NCI-H2029 (cell line): ENCODE data around the gene TMEM63C.
"Not testable (repeated sequence)": the region's sequence is repeated elsewhere in the genome, so short reads cannot be mapped to it uniquely, and the experiment has no call there.

Source experiments
- DNase-seq: peaks from one replicate; lab custom pipeline; 2025; lab: John Stamatoyannopoulos, UW

The TMEM63C gene

DNA sequence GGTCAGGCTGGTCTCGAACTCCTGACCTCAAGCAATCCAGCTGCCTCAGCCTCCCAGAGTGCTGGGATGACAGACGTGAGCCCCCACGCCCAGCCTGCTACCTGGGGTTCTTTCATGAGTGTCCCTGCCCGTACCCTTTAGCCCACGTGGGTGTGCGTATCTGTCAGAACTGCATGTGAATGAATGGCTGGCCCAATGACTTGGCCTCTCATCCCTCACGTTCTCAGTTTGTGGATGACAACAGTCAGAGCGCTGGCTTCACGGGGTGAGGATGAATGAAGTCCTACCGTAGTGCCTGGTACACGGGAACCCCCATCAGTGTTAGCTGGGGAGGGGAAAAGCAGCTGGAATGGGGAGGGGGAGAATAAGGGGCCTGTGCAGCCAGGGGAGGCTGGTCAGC lies 23.9 kb upstream of the TMEM63C start:
- no peak for DNase-seq

DNA sequence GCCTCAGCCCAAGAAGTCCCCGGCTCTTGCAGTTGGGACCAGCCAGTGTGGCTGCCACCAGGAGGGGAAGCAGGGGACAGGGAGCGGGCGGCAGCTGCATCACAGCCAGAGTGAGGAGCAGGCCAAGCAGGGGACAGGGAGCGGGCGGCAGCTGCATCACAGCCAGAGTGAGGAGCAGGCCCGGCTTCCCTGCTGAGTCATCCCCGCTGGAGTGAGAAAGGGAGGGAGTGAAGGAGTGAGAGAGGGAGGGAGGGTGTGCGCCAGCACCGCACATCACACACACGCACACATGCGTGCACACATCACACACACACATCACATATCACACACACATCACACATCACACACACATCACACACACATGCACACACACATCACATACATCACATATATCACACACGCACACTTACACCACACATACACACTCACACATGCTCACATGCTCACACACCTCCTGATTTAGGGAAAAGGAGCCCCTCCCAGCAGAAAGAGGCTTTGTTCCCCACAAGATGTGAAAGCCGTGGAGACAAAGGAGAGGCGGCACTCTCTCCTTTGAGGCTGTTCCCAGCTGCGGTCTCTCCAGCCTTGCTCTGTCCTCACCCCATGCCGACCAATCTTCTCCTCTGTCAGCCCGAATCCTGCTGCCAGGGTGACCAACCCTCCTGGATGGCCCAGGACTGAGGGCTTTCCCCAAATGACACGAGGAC lies 23.3 kb upstream of the TMEM63C start:
- DNase-seq = no peak

DNA sequence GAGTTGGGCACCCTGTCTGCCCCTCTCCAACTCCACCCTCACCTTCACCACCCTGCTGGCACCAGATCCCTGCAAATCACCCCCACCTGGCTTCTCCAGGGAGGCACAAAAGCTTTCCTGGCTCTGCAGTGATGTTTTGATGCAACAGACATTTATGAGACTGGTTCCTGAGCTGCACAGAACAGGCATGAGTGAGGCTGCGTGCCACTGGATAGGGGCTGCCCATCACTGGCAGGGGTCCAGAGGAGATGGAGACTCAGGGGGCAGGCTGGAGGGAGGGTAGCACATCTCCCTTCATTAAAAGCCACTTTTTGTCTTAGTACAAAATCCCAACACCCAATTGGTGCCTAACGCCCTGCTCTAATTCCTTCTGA lies 22.7 kb upstream of the TMEM63C start:
- no peak for DNase-seq

DNA sequence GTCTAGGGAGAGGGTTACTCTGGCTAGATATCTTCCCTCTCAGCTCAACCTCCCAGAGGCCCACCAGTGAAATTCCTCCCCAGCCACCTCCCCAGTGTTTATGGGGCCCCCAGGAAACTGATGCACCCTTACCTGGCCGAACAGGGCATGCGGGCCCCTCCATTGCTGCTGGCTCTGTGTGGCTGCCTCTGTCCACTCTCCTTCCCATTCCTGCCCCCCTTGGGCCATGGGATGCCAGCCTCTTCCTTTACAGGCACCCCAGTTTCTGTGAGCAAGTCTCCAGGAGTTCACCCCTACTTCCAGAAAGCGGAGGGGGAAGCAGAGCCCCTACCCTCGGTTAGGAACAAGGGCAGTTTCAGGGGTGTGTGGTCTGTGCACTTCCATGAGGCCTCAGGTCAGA lies 20.6 kb upstream of the TMEM63C start:
- DNase-seq = no peak

DNA sequence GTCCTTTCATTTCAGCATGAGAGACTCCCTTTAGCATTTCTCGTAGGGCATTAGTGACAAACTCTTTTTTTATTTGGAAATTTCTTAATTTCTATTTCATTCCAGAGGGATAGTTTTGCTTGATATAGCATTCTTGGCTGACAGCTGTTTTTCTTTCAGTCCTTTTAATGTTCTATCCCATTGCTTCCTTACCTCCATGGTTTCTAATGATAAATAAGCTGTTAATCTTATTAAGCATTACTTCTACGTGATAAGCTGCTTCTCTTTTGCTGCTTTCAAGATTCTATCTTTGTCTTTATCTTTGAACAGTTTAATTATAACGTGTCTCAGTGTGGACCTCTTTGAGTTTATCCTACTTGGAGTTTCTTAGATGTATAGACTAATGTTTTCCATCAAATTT lies 11.6 kb upstream of the TMEM63C start:
- DNase-seq = no peak

DNA sequence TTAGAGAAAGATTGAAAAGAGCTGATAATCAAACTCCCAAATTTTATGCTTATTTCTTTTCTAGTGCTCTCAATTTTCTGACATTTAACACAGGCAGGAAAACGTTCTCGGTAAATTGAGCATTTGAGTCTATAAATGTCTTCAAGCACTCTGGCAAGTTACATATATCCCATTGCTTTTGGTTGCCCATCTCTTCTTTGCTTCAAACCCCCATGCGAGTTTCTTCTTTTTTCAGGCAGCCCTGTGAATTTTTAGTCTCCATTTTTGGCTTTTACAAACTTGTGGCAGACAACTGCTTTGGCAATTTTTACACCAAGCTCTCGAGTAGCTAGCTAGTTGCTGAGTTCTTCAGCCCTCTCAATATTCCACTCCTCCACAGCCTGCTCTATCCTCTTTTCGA lies 8.7 kb upstream of the TMEM63C start:
- DNase-seq = no peak

DNA sequence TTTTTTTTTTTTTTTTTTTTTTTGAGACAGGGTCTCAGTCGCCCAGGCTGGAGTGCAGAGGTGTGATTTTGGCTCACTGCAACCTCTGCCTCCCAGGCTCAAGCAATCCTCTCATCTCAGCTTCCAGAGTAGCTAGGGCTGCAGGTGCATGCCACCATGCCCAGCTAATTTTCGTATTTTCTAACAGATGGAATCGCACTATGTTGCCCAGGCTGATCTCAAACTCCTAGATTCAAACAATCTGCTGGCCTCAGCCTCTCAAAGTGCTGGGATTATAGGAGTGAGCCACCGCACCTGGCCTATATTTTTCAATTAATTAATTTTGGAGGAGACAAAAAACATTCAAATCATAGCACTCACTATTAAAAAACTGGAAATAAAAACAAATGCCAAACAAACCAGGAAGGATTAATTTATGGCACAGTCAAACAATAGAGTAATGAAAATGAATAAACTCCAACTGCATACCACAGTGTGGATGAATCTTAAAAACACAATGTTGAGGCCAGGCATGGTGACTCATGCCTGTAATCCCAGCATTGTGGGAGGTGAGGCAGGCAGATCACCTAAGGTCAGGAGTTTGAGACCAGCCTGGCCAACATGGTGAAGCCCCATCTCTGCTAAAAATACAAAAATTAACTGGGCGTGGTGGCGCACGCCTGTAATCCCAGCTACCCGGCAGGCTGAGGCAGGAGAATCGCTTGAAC lies 7.5 kb upstream of the TMEM63C start:
- DNase-seq = not testable (repeated sequence)

DNA sequence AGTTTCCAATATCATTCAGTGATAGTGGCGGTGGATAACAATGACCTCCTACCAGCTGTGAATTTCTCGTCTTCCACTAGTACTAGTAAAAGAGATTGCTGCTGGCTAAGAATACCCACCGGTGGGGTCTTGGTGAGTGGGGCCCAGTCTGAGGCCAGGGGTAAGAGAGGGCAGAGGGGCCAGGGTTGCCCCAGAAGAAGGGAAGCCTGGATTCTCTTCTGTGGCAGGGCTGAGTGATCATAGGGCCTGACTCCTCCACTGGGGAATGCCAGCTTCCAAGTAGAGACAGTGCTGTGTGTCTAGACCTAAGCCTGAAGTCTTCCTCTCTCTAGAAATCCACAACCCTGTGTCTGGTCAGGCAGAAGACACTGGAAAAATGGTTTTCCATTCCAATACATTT lies 5.8 kb upstream of the TMEM63C start:
- DNase-seq = no peak

DNA sequence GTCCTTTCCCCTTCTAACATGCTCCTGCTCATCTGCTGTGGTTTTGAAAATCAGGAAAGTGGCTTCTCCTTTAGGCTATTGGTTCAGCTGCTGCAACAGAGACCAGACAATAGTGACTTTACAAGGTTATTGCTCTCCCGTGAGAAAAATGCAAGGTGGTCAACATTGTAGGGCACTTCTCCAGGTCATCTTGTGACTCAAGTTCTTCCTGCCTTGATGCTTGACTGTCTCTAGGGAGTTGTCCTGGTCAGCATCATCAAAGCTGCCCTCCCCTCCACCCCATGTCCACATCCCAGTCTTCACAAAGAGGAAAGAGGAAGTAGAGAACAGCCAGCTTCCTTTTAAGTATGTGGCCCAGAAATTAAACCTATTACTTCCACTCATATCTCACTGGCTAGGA lies 3.9 kb upstream of the TMEM63C start:
- no peak for DNase-seq

DNA sequence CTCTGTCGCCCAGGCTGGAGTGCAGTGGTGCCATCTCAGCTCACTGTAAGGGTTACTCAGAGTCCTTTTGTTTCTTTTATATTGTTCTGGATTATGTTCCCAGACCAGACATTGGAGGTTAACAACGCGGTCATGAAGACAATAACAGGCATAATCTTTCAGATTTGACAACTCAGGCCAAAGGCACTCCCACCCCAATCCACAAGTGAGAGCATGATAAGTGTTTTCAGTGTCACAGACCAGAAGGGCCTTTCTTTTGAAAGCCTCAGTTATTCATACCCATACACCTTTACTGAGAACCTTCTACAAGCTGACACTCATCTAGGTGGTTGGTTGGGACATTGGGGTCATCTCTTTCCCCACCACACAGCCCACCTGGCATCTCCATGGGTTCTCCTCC lies 2.9 kb upstream of the TMEM63C start:
- no peak for DNase-seq

DNA sequence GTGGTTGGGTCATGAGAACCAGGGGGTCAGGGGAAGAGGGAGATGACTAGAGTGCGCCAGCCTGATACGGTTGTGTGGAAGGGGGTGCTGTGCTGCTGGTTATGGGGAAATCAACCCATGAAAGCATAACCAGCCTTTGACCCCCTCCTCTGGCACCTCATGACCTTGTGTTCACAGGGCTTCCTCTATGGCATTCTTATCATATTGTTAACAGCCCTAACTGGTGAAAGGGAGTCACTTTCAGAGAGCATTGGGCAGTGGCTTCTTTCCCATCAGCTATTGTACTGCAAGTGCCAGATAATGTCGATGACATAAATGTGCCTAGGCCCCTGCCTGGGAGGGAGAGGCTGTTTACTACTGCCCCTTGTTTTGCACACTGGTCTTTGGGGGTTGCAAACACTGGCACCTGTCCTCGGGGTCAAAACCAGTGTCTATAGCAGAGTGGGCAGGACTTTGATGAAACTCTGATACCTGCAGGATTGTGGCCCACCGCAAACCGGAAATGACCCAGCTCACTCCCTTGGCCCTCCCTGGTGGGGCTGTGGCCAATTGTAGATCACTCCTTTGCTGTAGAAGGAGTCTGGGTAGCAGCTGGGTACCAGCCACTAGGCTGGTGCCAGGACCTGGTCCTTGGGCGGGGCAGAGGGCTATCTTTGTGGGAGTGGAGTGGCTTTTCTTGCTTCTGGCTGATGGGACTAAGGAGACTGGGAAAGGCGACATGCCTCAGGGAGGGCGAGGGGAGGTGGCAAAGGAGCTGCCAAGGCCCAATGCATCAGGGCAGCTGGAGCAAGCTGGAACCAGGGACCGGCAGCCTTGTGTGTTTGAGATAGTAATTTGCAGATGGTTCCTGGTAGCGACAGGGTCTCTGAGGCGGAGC lies 634 bp upstream of the TMEM63C start:
- no peak for DNase-seq

DNA sequence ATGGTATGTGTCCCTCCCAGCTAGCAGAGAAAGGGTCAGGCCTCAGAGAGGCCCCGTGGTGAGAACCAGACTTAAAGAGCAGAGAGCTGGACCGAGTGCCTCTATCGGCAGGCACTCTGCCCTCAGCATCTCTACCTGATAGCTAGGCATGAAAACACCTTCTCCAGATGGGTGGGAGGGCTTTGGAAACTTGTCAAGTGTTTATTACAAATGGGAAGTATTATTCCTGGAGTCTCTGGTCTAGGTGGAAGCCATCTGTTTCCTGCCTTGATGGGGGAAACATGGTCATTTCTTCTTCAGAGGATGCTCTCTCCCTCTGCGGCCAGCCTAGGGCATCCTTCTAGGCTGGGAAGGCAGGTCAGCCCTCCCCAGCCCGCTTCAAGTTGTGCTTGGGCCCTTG lies 2.3 kb downstream of the TMEM63C start:
- DNase-seq = no peak

DNA sequence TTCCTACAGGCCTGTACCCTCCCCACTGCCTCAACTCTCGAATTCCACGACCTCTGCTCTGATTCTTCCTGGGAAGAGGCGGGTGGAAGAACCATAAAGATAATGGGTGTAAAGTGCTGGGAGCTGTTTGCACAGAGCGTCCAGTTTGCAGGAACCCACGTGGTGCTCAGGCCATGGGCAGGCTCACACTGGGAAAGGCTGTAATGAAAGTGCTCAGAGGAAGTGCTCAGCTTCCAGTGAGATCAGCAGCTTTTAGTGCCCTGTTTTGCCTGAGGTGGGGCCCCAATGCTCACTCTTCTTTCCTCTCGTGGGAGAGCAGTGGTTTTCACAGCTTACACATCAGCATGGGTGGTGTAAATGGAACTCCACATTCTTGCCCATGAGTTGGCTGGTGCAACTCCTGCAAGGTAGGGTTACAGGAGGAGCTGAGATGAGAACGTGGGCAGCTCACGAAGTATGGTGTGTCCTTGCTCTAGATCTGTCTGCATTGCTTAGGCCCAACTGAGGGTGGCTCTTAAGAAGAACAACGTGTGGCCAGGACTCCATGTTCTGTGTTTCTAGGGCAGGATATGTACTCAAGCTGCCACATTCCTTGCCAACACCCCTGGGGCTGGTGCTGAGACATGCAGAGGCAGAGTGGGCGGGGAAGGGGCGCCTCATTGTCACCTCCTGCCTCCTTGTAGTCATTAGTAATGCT lies 2.9 kb downstream of the TMEM63C start:
- DNase-seq = no peak

DNA sequence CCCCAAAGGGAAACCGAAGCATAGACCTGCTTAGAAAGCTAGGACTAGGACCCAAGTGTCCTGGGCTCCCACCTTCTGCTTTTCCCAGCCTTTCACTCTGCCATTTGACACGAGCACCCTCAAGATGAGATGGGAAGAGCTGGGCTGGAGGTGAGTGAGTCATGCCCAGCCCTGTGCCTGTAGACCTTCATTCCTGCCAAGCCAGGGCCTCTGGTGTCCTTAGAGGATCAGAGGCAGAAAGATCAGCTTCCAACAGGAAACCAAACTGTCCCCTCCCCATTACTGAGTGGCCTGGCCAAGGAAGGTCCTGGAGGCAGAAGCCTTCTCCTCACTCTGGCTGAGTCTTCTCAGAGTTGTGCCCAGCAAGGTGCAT lies 3.5 kb downstream of the TMEM63C start:
- no peak for DNase-seq

DNA sequence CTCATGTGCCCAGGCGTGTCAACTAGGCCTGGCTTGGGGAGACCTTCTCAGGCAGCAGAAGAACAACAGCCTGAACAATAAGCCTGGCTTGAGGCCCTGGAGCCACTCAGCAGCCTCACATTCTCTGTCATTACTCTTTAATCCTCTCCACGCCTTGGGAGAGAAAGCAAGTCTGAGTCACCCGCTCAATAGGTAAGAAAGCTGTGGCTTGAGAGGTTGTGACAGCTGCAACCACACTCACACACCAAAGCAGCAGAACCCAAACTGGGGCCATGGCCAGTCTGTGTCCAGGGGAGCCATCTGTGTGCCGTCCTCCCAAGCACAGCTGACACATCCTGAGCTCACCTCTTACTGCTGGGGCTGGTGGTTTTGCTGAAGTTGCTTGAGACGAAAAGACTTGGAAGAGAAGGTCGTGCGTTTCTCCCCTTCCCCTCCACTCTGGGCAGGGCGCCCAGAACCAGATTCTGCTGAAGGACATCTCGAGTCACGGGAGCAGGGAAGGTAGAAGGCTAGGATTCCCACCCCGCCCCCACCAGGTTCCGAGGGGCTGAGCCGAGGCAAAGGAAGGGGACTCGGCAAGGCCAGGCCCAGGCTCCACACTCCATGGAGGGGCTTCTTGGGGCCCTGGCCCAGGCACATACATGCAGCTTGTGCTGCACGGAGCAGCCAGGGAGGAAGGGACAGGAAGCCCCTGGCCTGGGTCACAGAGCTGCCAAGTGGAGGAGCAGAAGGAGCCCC lies 5.5 kb downstream of the TMEM63C start:
- DNase-seq = peak; percentile 58

DNA sequence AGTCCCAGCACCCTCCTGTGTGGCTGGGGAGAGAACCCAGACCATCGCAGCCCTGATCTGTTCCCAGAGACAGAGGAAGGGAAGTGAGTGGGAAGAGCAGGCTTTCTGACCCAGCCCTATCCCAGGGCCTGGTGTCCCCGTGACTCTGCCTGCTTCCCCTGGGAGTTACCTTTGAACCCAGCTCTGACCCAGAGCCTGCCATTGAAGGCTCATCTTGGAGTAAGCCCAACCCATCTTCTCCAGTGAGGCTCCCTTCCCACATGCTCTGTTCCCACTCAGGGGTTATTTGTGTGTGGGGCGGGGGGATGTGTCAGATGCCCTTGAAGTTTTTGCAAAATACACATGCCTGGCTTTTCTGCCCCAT lies 6.0 kb downstream of the TMEM63C start:
- no peak for DNase-seq

DNA sequence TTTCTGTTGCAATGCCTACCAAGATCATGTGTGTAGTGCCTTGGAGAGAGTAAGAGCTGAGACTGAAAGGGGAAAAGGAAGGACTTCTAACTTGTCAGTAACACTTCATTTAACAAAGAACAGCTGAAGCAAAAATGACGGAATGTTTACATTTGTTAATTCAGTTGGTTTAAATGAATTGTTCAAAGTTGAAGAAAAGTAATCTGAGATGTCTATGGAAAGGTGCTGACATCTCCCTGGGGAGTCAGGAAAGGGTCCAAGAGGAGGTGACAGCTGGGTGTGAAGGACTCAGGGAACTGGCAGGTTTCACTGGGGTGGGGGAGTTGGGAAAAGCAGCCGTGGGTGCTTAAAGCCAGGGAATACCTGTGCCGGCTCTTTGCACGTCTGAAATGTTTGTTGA lies 7.9 kb downstream of the TMEM63C start:
- DNase-seq = no peak

DNA sequence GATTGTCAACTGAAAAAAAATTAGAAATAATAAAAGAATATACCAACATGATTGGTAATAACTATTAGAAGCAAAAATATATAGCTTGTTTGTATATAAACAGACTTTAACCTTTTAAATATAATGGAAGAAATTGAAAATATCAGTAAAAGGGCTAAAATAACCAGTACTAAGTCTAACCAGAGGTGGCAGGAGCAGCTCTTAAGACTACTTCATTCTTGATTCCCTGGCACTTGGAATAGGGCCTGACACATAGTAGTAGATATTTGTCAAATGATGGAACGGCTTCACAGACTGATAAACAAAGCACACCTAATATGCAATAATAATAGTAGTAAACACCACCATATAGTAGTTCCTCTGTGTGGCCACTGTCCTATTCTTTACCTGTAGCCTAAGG lies 9.4 kb downstream of the TMEM63C start:
- DNase-seq = no peak

DNA sequence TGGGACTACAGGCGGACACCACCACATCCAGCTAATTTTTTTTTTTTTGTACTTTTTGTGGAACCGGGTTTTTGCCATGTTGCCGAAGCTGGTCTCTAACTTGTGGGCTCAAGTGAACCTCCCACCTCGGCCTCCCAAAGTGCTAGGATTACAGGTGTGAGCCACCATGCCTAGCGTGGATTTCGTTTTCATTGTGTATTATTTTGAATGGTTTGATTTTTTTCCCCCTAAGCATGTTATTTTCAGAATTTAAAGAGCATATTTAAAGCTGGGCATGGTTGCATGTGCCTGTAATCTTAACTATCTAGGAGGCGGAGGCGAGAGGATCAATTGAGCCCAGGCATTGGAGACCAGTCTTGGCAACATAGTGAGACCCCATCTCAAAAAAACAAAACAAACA lies 13.1 kb downstream of the TMEM63C start:
- no peak for DNase-seq

DNA sequence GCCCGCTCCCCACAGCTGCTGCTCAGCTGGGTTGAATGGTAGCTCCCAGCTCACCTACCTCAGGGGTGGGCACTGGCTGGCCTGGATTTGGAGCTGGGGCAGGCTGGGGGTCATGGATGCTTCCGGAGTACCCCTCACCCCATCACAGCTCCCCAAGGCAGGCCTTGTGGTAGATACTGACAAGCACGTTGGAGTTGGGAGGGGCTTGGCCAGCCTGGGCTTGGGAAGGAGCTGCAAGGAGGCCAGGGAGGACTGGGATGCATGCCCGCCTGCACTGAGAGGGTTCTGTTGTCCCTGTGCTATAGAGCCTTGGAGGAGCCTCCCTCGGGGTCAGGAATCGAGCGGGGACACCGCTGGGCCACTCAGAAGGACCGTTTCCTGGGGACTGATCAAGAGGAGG lies 14.2 kb downstream of the TMEM63C start:
- DNase-seq = no peak

DNA sequence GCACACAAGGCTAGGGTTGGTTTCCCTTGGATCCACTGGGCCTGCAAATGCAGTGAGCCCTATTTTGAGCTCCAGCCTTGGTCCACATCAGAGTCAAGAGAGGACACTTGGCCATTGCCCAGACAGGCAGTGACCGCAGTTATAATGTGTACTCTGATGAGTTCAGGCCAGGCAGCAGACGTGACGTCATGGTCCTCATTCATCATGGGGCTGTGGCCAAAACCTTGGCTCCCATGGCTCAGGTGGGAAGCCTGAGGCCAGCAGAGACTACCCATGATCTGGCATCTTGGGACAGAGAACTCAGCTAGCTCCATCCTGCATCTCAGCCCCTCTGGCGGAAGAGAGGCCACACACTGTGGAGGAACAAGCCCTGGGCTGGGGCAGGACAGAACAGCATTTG lies 16.4 kb downstream of the TMEM63C start:
- no peak for DNase-seq

DNA sequence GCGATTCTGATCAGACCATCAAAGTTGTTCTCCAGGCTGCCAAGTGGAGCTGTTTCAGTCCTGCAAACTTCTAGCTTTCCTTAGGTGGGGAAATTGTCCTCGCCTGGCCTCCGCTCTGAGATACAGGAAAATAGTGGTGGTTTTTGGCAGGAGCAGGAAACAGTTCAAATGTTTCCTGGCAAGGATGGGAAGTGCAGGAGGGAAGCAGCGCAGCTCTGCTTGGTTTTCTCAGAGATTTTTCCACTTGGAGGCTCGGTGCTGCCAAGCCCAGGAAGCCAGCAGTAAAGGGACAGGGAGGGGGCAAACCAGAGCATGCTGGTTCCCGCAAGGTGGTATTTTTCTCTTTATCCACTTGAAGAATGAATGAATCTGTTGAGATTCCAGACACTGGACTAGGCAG lies 17.0 kb downstream of the TMEM63C start:
- no peak for DNase-seq
